HUES6 (cell line): ENCODE data around the gene WNK1.

Source experiments
- H3K27ac ChIP-seq: 2 replicates; pipeline ENCODE4 v1.7.0; 2013; ENCODE audit warnings: low read depth, mild to moderate bottlenecking, low read length, inconsistent platforms
- H3K27me3 ChIP-seq: 2 replicates; pipeline ENCODE4 v1.6.1; 2013; ENCODE audit warnings: low read length; ENCODE audit not compliant: control insufficient read depth, insufficient read depth
- H3K36me3 ChIP-seq: 2 replicates; pipeline ENCODE4 v1.6.1; 2013; ENCODE audit warnings: low read length; ENCODE audit not compliant: control insufficient read depth, insufficient read depth
- H3K4me1 ChIP-seq: 2 replicates; pipeline ENCODE4 v1.6.1; 2013; ENCODE audit warnings: low read length; ENCODE audit not compliant: control insufficient read depth, insufficient read depth
- H3K4me3 ChIP-seq: 2 replicates; pipeline ENCODE4 v1.5.1; 2013; ENCODE audit warnings: low read depth, low read length
- H3K9ac ChIP-seq: one replicate; pipeline ENCODE4 v1.6.1; 2013; ENCODE audit warnings: mild to moderate bottlenecking, low read length
- H3K9me3 ChIP-seq: 2 replicates; pipeline ENCODE4 v1.6.1; 2013; ENCODE audit warnings: low read depth, low read length; ENCODE audit not compliant: control insufficient read depth, insufficient read depth

WNK1 gene

DNA sequence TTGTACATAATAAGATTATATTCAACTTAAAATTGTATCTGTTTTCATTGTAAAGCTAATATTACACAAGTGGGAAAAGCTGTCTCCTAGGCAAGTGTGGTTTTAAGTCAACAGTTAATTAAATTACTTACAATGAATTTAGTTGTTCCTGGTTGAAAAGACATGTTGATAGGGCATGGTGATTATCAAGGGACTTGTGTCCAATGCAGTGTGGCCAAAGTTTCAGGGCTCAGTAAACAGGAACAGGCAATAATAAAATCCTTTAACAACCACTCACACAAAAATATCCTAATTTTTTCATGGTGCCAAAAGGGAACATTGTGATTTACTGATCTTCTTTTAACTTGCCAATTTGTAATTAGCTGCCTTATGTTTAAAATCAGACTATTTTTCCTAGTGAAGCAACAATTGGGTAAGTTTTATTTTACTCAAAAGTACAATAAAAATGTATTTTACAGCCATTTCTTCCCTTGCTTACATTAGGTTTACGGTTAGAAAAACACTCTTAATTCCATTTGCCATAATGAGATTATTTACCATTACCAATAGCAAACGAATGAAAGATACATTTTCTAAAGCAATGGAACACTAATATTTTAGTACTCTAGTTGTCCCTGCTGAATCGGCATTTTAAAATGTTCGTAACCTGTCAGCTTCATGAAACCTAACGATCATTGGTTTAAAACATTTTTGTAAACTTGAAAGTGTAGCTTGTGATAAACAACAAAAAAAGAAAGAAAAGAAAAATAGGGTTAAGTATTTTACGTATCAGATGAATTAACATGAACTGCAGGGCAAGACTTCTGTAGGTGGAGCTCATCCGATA, 1.8 kb upstream of the WNK1 start:
- Histone ChIP-seq H3K9me3 (no peaks in the 10 kb centered on the region), H3K4me1 (peaks cover 13% of the 10 kb centered on the region), H3K36me3 (no peaks in the 10 kb centered on the region), H3K27ac (no peak overlapping the region), H3K9ac (no peak overlapping the region), H3K27me3 (no peaks in the 10 kb centered on the region), H3K4me3 (peak overlapping the region; percentile 50)

DNA sequence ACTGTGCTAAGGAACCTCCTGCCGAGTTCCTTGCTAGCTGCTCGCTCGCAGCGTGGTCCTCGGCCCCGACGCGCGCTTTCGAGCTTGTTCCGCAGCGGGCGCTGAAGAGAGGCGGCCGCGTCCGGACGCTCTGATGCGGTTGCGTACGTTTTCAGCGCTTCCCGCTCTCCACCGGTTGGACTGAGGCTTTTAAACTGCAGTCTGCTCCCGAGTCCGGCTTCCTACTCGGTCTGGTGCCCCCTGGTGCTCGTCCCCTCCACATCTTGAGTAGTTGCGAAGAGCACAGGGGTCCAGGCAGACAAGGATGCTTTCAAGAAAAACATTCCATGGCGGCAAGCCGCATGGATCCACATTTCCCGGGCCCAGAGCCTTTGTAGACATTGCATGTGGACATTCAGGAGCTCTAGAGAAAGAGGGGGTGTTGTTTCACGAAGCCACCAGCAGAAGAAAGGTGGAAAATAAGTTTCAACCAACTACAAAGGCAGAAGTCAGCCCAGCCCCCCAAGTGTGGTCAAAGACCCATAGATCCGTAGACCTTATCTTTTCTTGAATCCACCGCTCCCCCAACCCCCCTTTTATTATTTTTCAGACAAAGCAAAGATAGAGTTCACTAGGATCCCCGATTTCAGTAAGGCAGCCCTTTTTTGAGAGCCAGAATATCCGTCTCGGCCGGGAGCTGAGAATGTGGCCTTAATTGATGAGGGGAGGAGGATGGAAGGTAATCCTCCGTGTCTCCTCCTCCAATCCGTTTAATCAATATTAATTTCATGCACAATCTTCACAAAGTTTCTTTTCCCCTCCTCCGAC, 984 bp upstream of the WNK1 start:
- Histone ChIP-seq H3K27ac (peak overlapping the region; percentile 11; the same call in 1 of the 2 replicates), H3K9ac (peak overlapping the region; percentile 64), H3K9me3 (no peaks in the 10 kb centered on the region), H3K36me3 (no peaks in the 10 kb centered on the region), H3K27me3 (no peaks in the 10 kb centered on the region), H3K4me1 (peaks cover 20% of the 10 kb centered on the region), H3K4me3 (peak overlapping the region; percentile 63)

DNA sequence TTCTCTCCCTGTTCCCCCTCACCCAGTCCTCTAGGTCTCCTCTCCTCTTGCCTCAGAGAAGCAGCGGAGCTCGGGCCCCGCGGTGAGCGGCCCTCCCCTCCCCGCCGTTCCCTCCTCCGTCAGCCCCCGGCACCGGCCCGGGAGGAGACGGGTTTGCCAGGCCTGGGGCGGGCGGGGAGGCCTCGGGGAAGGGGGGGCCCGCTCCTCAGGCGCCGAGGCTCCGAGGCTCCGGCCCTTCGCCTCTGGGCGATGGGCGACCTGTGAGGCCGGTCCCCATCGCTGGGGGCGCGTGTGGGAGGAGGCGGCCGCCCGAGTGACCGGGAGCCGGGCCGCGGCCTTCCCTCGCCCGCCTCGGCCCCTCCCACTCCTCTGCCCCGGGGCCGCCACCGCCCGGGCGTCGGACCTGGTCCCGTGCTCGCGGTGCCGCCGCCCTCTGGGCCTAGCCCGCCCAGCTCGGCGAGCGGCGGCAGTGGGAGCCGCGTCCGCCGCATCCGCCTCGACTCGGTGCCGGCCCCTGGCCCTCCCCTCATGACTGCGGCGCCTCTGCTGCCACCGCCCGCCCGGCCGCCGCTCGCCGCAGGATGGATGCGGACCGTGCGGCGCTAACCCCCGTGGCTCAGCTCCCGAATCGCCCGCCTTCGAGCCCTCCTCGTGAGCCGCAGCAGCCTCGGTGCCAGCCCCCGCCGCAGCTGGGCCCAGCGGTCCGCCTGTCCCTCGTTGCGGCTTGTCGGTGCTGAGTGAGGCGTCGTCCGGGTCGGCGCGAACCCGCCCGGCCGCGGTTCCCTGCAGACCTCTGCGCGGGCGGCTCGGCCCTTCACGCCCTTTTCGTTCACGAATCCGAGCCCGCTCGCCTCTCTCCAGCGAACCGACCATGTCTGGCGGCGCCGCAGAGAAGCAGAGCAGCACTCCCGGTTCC, 574 bp downstream of the WNK1 start:
- Histone ChIP-seq H3K9me3 (no peaks in the 10 kb centered on the region), H3K27ac (peak overlapping the region; percentile 77; the same call in 1 of the 2 replicates), H3K4me3 (peak overlapping the region; percentile 67), H3K4me1 (peaks cover 20% of the 10 kb centered on the region), H3K36me3 (no peaks in the 10 kb centered on the region), H3K27me3 (no peaks in the 10 kb centered on the region), H3K9ac (peak overlapping the region; percentile 90)

DNA sequence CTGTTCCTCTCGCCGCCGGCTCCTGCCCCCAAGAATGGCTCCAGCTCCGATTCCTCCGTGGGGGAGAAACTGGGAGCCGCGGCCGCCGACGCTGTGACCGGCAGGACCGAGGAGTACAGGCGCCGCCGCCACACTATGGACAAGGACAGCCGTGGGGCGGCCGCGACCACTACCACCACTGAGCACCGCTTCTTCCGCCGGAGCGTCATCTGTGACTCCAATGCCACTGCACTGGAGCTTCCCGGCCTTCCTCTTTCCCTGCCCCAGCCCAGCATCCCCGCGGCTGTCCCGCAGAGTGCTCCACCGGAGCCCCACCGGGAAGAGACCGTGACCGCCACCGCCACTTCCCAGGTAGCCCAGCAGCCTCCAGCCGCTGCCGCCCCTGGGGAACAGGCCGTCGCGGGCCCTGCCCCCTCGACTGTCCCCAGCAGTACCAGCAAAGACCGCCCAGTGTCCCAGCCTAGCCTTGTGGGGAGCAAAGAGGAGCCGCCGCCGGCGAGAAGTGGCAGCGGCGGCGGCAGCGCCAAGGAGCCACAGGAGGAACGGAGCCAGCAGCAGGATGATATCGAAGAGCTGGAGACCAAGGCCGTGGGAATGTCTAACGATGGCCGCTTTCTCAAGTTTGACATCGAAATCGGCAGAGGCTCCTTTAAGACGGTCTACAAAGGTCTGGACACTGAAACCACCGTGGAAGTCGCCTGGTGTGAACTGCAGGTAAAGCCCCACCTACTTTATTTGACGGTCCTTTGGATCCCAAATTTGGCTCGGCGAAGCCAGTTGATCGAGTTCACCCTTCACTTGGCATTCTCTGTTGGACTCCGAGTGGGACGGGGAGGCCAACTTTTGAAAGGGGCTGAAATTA, 1.5 kb downstream of the WNK1 start:
- H3K4me3 ChIP-seq = peak overlapping the region; percentile 67
- peak overlapping the region; percentile 30; the same call in 1 of the 2 replicates for H3K27ac ChIP-seq
- H3K27me3 ChIP-seq = no peaks in the 10 kb centered on the region
- peak overlapping the region; percentile 90 for H3K9ac ChIP-seq
- no peaks in the 10 kb centered on the region for H3K9me3 ChIP-seq
- peaks cover 20% of the 10 kb centered on the region for H3K4me1 ChIP-seq
- no peaks in the 10 kb centered on the region for H3K36me3 ChIP-seq

DNA sequence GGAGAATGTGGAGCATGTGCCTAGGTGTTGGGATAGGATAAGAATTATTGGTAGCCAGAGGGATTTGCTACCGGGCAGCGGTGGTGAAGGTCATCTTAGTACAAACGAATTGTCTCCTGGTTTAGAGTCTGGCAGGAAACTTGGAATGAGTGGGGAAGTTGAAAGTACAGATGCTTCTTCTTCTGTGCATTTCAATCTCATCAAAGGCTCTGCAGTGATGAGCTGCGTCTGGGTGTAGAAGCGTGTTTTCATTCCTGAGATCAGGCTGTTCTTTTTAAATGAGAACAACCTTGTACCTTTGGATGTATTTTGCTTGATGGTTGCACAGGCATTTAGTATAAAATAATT, 2.1 kb downstream of the WNK1 start:
- Histone ChIP-seq H3K9ac (peak overlapping the region; percentile 90), H3K9me3 (no peaks in the 10 kb centered on the region), H3K27me3 (no peaks in the 10 kb centered on the region), H3K36me3 (no peaks in the 10 kb centered on the region), H3K4me3 (peak overlapping the region; percentile 67), H3K4me1 (peaks cover 20% of the 10 kb centered on the region), H3K27ac (no peak overlapping the region)

DNA sequence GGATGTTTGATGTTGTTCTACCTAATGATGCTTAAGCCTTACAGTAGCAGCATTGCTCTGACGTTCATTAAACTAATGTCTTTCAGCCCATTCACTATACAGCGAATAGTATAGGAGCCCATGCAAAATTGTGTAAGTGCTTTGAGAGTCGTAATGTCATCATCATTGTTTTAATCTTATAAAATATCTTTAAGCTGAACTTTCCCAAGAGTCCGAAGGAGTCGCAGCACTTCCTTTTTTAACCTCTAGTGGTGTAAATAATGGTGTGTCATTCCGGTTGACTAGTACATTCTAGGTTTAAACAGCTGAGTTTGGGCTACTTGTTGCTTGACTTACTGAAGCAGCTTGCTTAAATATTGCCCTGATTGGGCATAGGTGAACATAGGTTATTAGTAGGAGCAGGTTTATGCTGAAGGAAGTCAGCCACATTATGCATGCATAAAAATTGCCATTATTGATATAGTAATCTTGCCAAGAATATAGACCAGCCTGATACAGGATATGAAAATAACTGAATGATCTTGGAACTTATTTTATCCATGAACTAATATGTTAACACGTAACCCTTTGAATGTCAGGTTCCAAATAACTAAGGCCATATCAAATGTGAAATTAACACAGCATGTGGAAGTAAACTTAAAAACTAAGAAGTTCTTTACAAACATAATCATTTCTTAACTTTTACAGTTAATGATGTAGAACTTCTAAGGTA, 2.6 kb downstream of the WNK1 start:
- Histone ChIP-seq H3K36me3 (no peaks in the 10 kb centered on the region), H3K4me1 (peaks cover 15% of the 10 kb centered on the region), H3K9me3 (no peaks in the 10 kb centered on the region), H3K27ac (no peak overlapping the region), H3K4me3 (peak overlapping the region; percentile 67), H3K27me3 (no peaks in the 10 kb centered on the region), H3K9ac (peak overlapping the region; percentile 25)

DNA sequence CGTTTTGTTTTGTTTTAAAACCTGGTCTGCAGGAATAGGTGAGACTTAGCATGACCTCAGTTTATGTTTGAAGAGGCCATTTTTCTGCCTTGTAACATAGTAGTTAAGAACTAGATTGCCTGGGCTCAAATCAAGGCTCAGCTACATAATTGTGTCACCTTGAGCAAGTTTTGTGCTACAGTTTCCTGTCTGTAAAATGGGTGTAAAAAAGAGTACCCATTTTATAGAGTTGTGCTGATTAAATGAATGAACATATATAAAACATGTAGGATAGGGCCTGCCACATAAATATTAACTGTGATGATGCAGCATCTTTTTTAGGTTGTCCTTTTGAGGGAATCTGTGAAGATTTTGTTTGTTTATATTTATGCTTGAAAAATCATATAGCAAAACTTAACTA, 7.2 kb downstream of the WNK1 start:
- Histone ChIP-seq H3K9me3 (no peaks in the 10 kb centered on the region), H3K4me1 (peaks cover 7% of the 10 kb centered on the region; the same call in 1 of the 2 replicates), H3K9ac (no peak overlapping the region)

DNA sequence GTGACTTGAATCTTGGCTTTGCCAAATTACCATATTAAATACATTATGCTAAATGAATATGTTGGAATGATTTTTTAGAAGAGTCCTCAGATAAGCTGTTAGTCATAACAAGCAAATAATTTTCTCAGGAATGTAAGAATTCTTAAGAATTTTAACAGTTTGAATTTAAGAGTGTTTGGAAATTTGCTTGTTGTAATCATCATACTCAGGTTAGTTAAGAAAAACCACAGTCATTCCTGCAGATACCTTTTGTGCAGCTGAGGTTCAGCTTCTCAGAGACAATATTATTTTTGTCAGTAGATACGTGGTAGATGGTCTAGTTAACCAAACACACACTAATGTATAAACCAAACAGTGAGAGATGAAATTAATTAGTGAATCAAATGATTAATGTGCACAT, 8.9 kb downstream of the WNK1 start:
- H3K27ac ChIP-seq = no peak overlapping the region
- H3K4me1 ChIP-seq = peaks cover 2% of the 10 kb centered on the region; the same call in 1 of the 2 replicates
- no peak overlapping the region for H3K9ac ChIP-seq
- H3K36me3 ChIP-seq = peaks cover 11% of the 10 kb centered on the region
- no peaks in the 10 kb centered on the region for H3K27me3 ChIP-seq
- no peaks in the 10 kb centered on the region for H3K9me3 ChIP-seq
- no peak overlapping the region for H3K4me3 ChIP-seq

More for the DNA sequence above, 7.2 kb downstream of the WNK1 start:
- no peak overlapping the region for H3K4me3 ChIP-seq
- no peak overlapping the region for H3K27ac ChIP-seq
- H3K36me3 ChIP-seq = peaks cover 11% of the 10 kb centered on the region
- no peaks in the 10 kb centered on the region for H3K27me3 ChIP-seq

DNA sequence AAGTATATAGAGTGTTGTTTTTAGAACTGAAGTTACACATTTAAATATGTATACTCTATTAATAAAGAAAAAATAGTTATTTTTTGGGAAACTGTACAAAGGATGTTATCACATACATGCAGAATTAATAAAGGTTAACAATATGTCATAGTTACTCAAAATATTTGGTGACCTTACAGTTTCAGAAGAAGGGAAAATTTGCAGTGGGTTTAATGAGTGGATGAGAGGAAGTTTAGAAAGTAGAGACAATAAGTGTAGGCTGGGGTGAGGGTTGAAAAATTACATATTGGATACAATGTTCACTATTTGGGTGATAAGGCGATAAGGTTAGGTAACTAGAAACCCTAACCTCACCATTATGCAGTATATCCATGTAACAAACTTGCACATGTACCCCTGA, 13.5 kb downstream of the WNK1 start:
- no peaks in the 10 kb centered on the region for H3K27me3 ChIP-seq
- H3K36me3 ChIP-seq = peaks cover 11% of the 10 kb centered on the region
- no peak overlapping the region for H3K9ac ChIP-seq
- no peaks in the 10 kb centered on the region for H3K4me1 ChIP-seq
- no peaks in the 10 kb centered on the region for H3K9me3 ChIP-seq
- H3K27ac ChIP-seq = no peak overlapping the region
- H3K4me3 ChIP-seq = no peak overlapping the region
